Right lobe of liver (tissue), 6 donors: Measurements from ENCODE around the gene THPO. TPM values are rescaled to one million over a fixed set of nuclear protein-coding genes. Genes with fewer than 3 reads are reported as not detected.
A peak's percentile ranks its signal among the peaks of the same experiment; 100 is the strongest.

ENCODE experiments used
- ATAC-seq, 4 donors: fragments of 200-7000 bp; cut with Tn5 transposase; one replicate each; pipeline ENCODE4 v1.9.1; 2020; ENCODE audit warnings: mild to moderate bottlenecking in 4 of 4, moderate library complexity in 4 of 4
- DNase-seq, 3 donors: peaks; one replicate each; pipeline ENCODE4 v3.0.0-alpha.2; 2020
- H3K27ac ChIP-seq, 3 donors: fragments of 200-600 bp; one replicate each; pipeline ENCODE4 v1.8.0; 2022
- H3K27me3 ChIP-seq, 2 donors: fragments of 200-600 bp; one replicate each; pipeline ENCODE4 v1.8.0; 2022
- H3K36me3 ChIP-seq, 4 donors: fragments of 200-600 bp; sonication (generic) in 1 of 4; one replicate each; pipeline versions ENCODE4 v1.5.1 to v1.8.0; 2017 to 2022; ENCODE audit warnings: control low read depth in 1 of 4
- H3K4me1 ChIP-seq, 4 donors: fragments of 200-600 bp; sonication (generic) in 1 of 4; one replicate each; pipeline versions ENCODE4 v1.5.1 to v1.8.0; 2017 to 2022; ENCODE audit warnings: control low read depth in 1 of 4
- H3K4me3 ChIP-seq, 3 donors: fragments of 200-600 bp; one replicate each; pipeline ENCODE4 v1.8.0; 2022
- H3K9me3 ChIP-seq, 4 donors: fragments of 200-600 bp; sonication (generic) in 1 of 4; one replicate each; pipeline versions ENCODE4 v1.5.1 to v1.8.0; 2017 to 2022; ENCODE audit warnings: control low read depth in 1 of 4
- POLR2A ChIP-seq: fragments of 450-650 bp; IDR thresholded peaks from one replicate; pipeline ENCODE4 v1.6.1; 2017; ENCODE audit warnings: antibody characterized with exemption, mild to moderate bottlenecking
- WGBS: methylation state at CpG from one replicate; pipeline ENCODE4 v1.1.6; 2018; ENCODE audit warnings: low coverage, low lambda C conversion rate; ENCODE audit not compliant: insufficient coverage; ENCODE audit errors: missing lambda C conversion rate; 5-methylcytosine and 5-hydroxymethylcytosine counted together
- intact Hi-C, 2 donors: fragments of 100-400 bp; cut with DNase I; formaldehyde crosslinking; loops; one replicate each; pipeline versions ENCODE4 v1.11.2 to v1.14.1; 2022
- total RNA-seq, 6 experiments: library from RNA; depleted of rRNA in 2 of 6; stranded (reverse); fragments of >200 nt in 2 of 6; fragmentation: NEBNext Ultra II Directional in 3 of 6; extraction: Animal tissue kit (Norgen Biotek cat#: 25700) in 3 of 6; gene quantifications; one replicate each; pipeline versions ENCODE4 v1.1.0 to v1.2.4, GENCODE V29; 2016 to 2023
- TF ChIP-seq, protein P1 (sequence below), 4 donors: fragments of 200-600 bp in 3 of 4; fragments of 450-650 bp in 1 of 4; IDR thresholded peaks; one replicate each; pipeline versions ENCODE4 v1.5.1 to v1.8.0; 2016 to 2022; ENCODE audit warnings: antibody characterized with exemption in 4 of 4, mild to moderate bottlenecking in 2 of 4
- donor health status: DM: no; HTN: yes; CAD: no.
- donor health status: DM: no; HTN: no; CAD: no.
- donor health status: DM: no; HTN: no; CAD: no.
- donor health status: DM: no; HTN: yes; CAD: no.
- donor health status: DM: no; HTN: yes; CAD: no.

THPO gene
- total RNA-seq, 6 experiments from 2014 or later = 8.2 to 12.1 (median 10.5) TPM

DNA sequence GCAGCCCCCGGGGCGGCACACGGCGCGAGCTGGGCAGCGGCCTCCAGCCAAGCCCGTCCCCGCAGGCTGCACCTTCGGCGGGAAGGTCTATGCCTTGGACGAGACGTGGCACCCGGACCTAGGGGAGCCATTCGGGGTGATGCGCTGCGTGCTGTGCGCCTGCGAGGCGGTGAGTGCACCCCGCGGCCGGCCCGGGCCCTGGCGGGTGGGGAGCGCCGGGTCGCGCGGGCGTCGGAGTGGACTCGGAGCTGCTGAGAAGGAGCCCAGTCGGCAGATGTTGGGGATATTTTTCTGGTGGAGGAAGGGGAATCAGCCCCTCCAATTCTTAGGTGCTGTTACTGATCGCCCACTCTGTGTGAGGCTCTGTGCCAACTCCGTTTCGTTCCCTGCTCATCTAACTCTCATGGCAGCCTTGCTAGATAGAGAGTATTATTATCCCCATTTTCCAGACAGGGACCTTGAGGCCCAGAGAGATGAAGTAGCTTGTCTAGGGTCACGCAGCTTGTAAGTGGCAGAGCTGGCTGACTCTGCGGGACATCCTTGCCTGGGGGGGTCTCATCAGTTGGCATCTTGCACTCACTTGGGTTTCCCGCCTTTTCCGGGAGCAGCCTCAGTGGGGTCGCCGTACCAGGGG is 2.7 kb upstream of the THPO start:
- TF ChIP-seq POLR2A = no peak
- TF ChIP-seq, protein P1, sequence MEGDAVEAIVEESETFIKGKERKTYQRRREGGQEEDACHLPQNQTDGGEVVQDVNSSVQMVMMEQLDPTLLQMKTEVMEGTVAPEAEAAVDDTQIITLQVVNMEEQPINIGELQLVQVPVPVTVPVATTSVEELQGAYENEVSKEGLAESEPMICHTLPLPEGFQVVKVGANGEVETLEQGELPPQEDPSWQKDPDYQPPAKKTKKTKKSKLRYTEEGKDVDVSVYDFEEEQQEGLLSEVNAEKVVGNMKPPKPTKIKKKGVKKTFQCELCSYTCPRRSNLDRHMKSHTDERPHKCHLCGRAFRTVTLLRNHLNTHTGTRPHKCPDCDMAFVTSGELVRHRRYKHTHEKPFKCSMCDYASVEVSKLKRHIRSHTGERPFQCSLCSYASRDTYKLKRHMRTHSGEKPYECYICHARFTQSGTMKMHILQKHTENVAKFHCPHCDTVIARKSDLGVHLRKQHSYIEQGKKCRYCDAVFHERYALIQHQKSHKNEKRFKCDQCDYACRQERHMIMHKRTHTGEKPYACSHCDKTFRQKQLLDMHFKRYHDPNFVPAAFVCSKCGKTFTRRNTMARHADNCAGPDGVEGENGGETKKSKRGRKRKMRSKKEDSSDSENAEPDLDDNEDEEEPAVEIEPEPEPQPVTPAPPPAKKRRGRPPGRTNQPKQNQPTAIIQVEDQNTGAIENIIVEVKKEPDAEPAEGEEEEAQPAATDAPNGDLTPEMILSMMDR (IDR thresholded peaks at IDR 0.05) = no peak
- DNase-seq = peak in 1 of 3 donors; percentile 61
- Histone ChIP-seq H3K4me1 (peaks cover 0 to 16% (median 0%) of the 10 kb centered on the region in 4 donors), H3K4me3 (peak overlapping the region; percentile 44 to 70 (median 54)), H3K27ac (peak overlapping the region in 1 of 3 donors; percentile 66), H3K36me3 (peaks cover 0 to 14% (median 4%) of the 10 kb centered on the region in 4 donors), H3K27me3 (no peaks in the 10 kb centered on the region), H3K9me3 (no peaks in the 10 kb centered on the region)
- ATAC-seq = no peak
- intact Hi-C loops = no loop called here
- 28% methylated on average over 3 of the region's 42 CpGs for WGBS

DNA sequence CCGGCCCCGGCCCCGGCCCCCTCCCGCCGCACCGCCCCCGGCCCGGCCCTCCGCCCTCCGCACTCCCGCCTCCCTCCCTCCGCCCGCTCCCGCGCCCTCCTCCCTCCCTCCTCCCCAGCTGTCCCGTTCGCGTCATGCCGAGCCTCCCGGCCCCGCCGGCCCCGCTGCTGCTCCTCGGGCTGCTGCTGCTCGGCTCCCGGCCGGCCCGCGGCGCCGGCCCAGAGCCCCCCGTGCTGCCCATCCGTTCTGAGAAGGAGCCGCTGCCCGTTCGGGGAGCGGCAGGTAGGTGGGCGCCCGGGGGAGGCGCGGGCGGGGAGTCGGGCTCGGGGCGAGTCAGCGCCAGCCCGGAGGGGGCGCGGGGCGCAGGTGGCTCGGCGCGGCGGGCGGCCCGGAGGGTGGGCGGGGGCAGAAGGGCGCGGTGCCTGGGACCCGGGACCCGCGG is 2.2 kb upstream of the THPO start:
- WGBS = 0% methylated on average over 5 of the region's 62 CpGs
- ATAC-seq (peak; percentile 43 to 44 (median 44)), DNase-seq (peak; percentile 83 to 89 (median 87))
- Histone ChIP-seq H3K9me3 (no peaks in the 10 kb centered on the region), H3K27me3 (no peaks in the 10 kb centered on the region), H3K4me3 (peak overlapping the region; percentile 44 to 70 (median 54)), H3K4me1 (peaks cover 0 to 16% (median 0%) of the 10 kb centered on the region in 4 donors), H3K27ac (peak overlapping the region in 1 of 3 donors; percentile 96), H3K36me3 (peaks cover 0 to 18% (median 6%) of the 10 kb centered on the region in 4 donors)
- TF ChIP-seq, protein P1 (IDR thresholded peaks at IDR 0.05) = no peak
- TF ChIP-seq POLR2A = no peak
- intact Hi-C loops = no loop called here

DNA sequence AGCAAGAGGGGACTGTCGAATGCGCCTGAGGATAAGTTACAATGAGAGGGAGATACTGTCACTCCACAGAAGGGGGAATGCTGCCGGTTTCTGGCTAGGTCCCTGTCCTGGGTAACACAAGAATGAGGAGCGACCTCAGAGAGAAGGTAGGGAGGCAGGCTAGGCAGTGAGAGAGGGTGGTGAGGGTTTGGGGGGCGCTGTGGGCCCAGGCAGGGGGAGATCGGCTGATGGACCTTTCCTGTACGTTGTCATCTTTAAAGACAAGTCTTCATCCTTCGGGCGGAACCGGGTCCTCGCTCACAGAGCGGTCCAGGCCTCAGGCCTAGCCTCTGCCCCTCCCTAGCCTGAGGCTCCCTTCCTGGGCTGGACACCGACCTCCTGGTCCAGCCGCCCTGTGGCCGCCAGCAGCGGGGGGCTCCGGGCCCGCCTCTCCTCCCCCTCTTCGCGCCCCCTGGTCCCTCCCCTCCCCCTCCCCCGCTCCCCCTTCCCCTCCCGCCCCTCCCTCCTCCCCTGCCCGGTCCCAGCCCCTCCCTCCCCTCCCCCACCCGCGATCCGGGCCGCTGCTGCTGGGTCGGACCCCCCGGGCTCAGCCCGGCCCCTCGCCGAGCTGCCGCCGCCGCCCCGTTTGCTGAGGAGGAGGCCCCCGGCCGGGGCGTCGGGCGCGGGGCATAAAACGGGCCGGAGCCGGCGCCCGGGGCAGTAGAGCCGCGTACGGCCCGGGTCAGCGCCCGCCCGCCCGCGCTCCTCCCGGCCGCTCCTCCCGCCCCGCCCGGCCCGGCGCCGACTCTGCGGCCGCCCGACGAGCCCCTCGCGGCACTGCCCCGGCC is 1.6 kb upstream of the THPO start, which contains the start of gene CHRD:
Gene CHRD (plus strand): TSS at position 697 of the 827 bp plus-strand sequence. CDS start 265 bp downstream, outside the sequence.
- H3K9me3 ChIP-seq = no peaks in the 10 kb centered on the region
- intact Hi-C loops = loop anchor here (10.0 kb wide), 2 partner anchors 85 to 135 kb away; no protein-coding TSS in a partner anchor
- WGBS = 13% methylated on average over 19 of the region's 71 CpGs
- peak within 1 kb of the TSS; percentile 54 to 70 (median 63) for H3K4me3 ChIP-seq
- no peaks in the 10 kb centered on the region for H3K27me3 ChIP-seq
- DNase-seq (peak in 1 of 3 donors; percentile 62), ATAC-seq (peak; percentile 2 to 28 (median 12))
- H3K4me1 ChIP-seq = peaks cover 0 to 16% (median 0%) of the 10 kb centered on the region in 4 donors
- peak within 1 kb of the TSS; percentile 82 to 96 (median 91) for H3K27ac ChIP-seq
- TF ChIP-seq, protein P1 (IDR thresholded peaks at IDR 0.05) = no peak
- no peak for TF ChIP-seq POLR2A
- H3K36me3 ChIP-seq = peaks cover 0 to 18% (median 5%) of the 10 kb centered on the region in 4 donors

DNA sequence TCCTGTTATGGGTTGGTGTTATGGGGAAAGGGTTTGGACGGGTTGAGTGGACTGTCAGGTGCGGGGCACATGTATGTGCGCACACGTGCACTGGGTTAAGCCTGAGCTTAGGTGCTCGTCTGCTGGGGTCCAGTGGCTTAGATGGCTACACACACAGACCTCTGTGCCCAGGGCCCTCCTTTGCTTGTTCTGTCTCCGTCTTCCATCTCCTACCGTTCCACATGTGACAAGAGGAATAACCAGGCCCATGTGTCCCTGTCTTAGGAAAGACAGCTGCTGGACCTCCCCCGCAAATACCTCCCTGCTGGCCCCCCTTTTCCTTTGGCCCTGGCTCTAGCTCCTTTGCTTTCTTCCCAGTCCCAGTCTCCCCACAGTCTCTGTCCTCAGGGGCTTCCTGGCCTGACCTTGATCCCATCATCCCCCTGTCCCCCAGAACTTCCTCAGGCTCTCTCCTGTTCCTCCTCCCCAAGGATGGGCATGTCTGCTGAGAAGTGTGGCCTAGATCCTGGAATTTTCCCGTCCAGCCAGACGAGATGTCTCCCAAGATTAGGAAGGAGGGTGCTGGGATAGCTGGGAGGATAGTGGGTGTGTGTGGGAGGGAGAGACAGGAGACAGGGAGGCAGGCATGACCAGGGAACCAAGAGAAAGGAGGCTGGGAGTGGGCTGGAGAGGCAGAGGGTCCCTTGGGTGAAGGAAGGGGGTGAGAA is 797 bp upstream of the THPO start:
- no peaks in the 10 kb centered on the region for H3K9me3 ChIP-seq
- peak overlapping the region; percentile 82 to 96 (median 91) for H3K27ac ChIP-seq
- H3K27me3 ChIP-seq = no peaks in the 10 kb centered on the region
- DNase-seq (peak in 1 of 3 donors; percentile 40), ATAC-seq (peak in 1 of 4 donors; percentile 3)
- H3K36me3 ChIP-seq = peaks cover 0 to 18% (median 8%) of the 10 kb centered on the region in 4 donors
- H3K4me3 ChIP-seq = peak overlapping the region; percentile 47 to 70 (median 63)
- WGBS = 15% methylated on average over 10 of the region's 10 CpGs
- intact Hi-C loops = loop anchor here (10.0 kb wide), 2 partner anchors 86 to 136 kb away; no protein-coding TSS in a partner anchor
- TF ChIP-seq, protein P1 (IDR thresholded peaks at IDR 0.05) = no peak
- no peak for TF ChIP-seq POLR2A
- peaks cover 0 to 16% (median 0%) of the 10 kb centered on the region in 4 donors for H3K4me1 ChIP-seq
